Neural progenitor cell (in vitro differentiated cells): Measurements from ENCODE around the gene PEX11B. TPM values are rescaled to one million over a fixed set of nuclear protein-coding genes. Genes with fewer than 3 reads are reported as not detected.

ENCODE experiments used
- DNase-seq: peaks from one replicate; pipeline ENCODE4 v3.0.0-alpha.2; 2016; ENCODE audit warnings: low spot score
- H2AFZ ChIP-seq: fragments of 200-600 bp; sonication (generic); replicated peaks from 2 replicates; pipeline ENCODE4 v1.6.1; 2016; ENCODE audit warnings: antibody characterized with exemption
- H3F3A ChIP-seq: fragments of 200-600 bp; sonication (generic); 2 replicates; pipeline ENCODE4 v1.6.1; 2016; ENCODE audit warnings: antibody characterized with exemption, low read depth
- H3K27ac ChIP-seq: fragments of 200-600 bp; sonication (generic); 2 replicates; pipeline ENCODE4 v1.5.1; 2016; ENCODE audit warnings: mild to moderate bottlenecking
- H3K27me3 ChIP-seq: fragments of 200-600 bp; sonication (generic); 2 replicates; pipeline ENCODE4 v1.6.1; 2016; ENCODE audit warnings: mild to moderate bottlenecking, moderate library complexity
- H3K36me3 ChIP-seq: fragments of 200-600 bp; sonication (generic); 2 replicates; pipeline ENCODE4 v1.5.1; 2016
- H3K4me1 ChIP-seq: fragments of 200-600 bp; sonication (generic); 2 replicates; pipeline ENCODE4 v1.6.1; 2016; ENCODE audit warnings: mixed run types
- H3K4me2 ChIP-seq: fragments of 200-600 bp; sonication (generic); 2 replicates; pipeline ENCODE4 v1.6.1; 2016
- H3K4me3 ChIP-seq: fragments of 200-600 bp; sonication (generic); 2 replicates; pipeline ENCODE4 v1.5.1; 2016
- H3K79me2 ChIP-seq: fragments of 200-600 bp; sonication (generic); 2 replicates; pipeline ENCODE4 v1.6.1; 2016; ENCODE audit warnings: low read depth
- H3K9ac ChIP-seq: fragments of 200-600 bp; sonication (generic); 2 replicates; pipeline ENCODE4 v1.6.1; 2016
- H3K9me3 ChIP-seq: fragments of 200-600 bp; sonication (generic); 2 replicates; pipeline ENCODE4 v1.5.1; 2016; ENCODE audit warnings: low read depth
- H4K20me1 ChIP-seq: fragments of 200-600 bp; sonication (generic); 2 replicates; pipeline ENCODE4 v1.6.1; 2016; ENCODE audit warnings: low read depth
- H3K27ac Mint-ChIP-seq: 3 replicates; pipeline ENCODE4 v1.8.0; 2021; ENCODE audit warnings: mixed read lengths
- H3K27me3 Mint-ChIP-seq: 2 replicates; pipeline ENCODE4 v1.8.0; 2022; ENCODE audit warnings: low read depth, mild to moderate bottlenecking, inconsistent platforms, moderate library complexity, mixed read lengths; ENCODE audit not compliant: insufficient read depth
- H3K36me3 Mint-ChIP-seq: 3 replicates; pipeline ENCODE4 v1.8.0; 2021; ENCODE audit warnings: mixed read lengths
- H3K4me1 Mint-ChIP-seq: 3 replicates; pipeline ENCODE4 v1.8.0; 2021; ENCODE audit warnings: mixed read lengths
- H3K4me3 Mint-ChIP-seq: 3 replicates; pipeline ENCODE4 v1.8.0; 2021; ENCODE audit warnings: mild to moderate bottlenecking, moderate library complexity, mixed read lengths
- H3K9me3 Mint-ChIP-seq: 3 replicates; pipeline ENCODE4 v1.8.0; 2020; ENCODE audit warnings: mixed read lengths
- CTCF ChIP-seq: fragments of 200-600 bp; sonication (generic); IDR thresholded peaks from 2 replicates; pipeline ENCODE4 v1.5.1; 2017; ENCODE audit warnings: antibody characterized with exemption, mild to moderate bottlenecking
- EZH2 ChIP-seq: fragments of 200-600 bp; sonication (generic); IDR thresholded peaks from 2 replicates; pipeline ENCODE4 v1.6.1; 2017; ENCODE audit warnings: antibody characterized with exemption, mild to moderate bottlenecking, moderate library complexity
- EZH2phosphoT487 ChIP-seq: fragments of 200-600 bp; sonication (generic); IDR thresholded peaks from 2 replicates; pipeline ENCODE4 v1.6.1; 2017; ENCODE audit warnings: antibody characterized with exemption
- total RNA-seq: library from RNA; depleted of rRNA; stranded (reverse); fragments of >200 nt; gene quantifications from 2 replicates; pipeline ENCODE4 v1.2.3, GENCODE V29; 2015; ENCODE audit warnings: low replicate concordance

Gene PEX11B
- 15.0 and 16.6 TPM in 2 replicates for total RNA-seq

GRCh38 chr1:145918144-145918991 lies at the start of gene PEX11B:
Gene PEX11B (minus strand): TSS chr1:145918717. CDS start chr1:145918688, 29 bp downstream.
- Histone ChIP-seq H3K4me1 (peaks cover 6% of the 10 kb centered on the region), H3K9ac (peak within 1 kb of the TSS; percentile 30), H3K27ac (no peak within 1 kb of the TSS), H3K27me3 (peaks cover 13% of the 10 kb centered on the region), H4K20me1 (no peaks in the 10 kb centered on the region), H3K4me2 (peak within 1 kb of the TSS; percentile 87), H3K9me3 (no peaks in the 10 kb centered on the region), H3K4me3 (peak within 1 kb of the TSS; percentile 78), H2AFZ (peak within 1 kb of the TSS; percentile 92), H3F3A (peaks cover 39% of the 10 kb centered on the region), H3K36me3 (no peaks in the 10 kb centered on the region), H3K79me2 (no peaks in the 10 kb centered on the region)
- H3K4me1 Mint-ChIP-seq: peaks cover 27% of the 10 kb centered on the region
- peak within 1 kb of the TSS; percentile 96 for H3K4me3 Mint-ChIP-seq
- TF ChIP-seq EZH2phosphoT487 (no peak), EZH2 (peak; percentile 42)
- H3K27me3 Mint-ChIP-seq: no peaks in the 10 kb centered on the region
- peaks cover 19% of the 10 kb centered on the region for H3K36me3 Mint-ChIP-seq
- peak; percentile 89 for DNase-seq
- H3K9me3 Mint-ChIP-seq: no peaks in the 10 kb centered on the region
- peak within 1 kb of the TSS; percentile 94 for H3K27ac Mint-ChIP-seq

DNA sequence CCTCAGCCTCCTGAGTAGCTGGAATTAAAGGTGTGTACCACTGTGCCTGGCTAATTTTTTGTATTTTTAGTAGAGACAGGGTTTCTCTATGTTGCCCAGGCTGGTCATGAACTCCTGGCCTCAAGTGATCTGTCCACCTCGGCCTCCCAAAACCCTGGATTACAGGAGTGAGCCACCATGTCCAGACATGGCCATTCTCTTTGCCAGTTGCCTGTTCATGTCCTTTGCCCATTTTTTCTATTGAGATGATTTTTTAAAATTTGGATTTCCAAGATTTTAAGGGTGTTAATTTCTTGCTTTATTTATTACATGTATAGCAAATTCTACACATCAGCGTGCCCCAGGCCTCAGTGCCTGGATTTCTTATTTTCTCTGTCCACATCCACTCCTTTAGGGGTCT lies 48.8 kb upstream of the PEX11B start:
- H3K27ac Mint-ChIP-seq: no peak overlapping the region
- TF ChIP-seq CTCF: no peak
- peaks cover 10% of the 10 kb centered on the region for H3K9me3 Mint-ChIP-seq
- H4K20me1 ChIP-seq: no peaks in the 10 kb centered on the region
- H3K4me3 ChIP-seq: no peak overlapping the region
- peaks cover 2% of the 10 kb centered on the region for H3K36me3 Mint-ChIP-seq
- H3K36me3 ChIP-seq: no peaks in the 10 kb centered on the region
- peaks cover 6% of the 10 kb centered on the region for H3K9me3 ChIP-seq
- peaks cover 28% of the 10 kb centered on the region for H3K27me3 ChIP-seq
- H3K27ac ChIP-seq: no peak overlapping the region
- H3K27me3 Mint-ChIP-seq: peaks cover 4% of the 10 kb centered on the region
- DNase-seq: no peak
- no peak overlapping the region for H3K4me3 Mint-ChIP-seq
- no peaks in the 10 kb centered on the region for H3K79me2 ChIP-seq
- peaks cover 13% of the 10 kb centered on the region for H3K4me1 ChIP-seq
- peaks cover 28% of the 10 kb centered on the region for H3K4me1 Mint-ChIP-seq
- H3F3A ChIP-seq: peaks cover 12% of the 10 kb centered on the region
- no peak overlapping the region for H2AFZ ChIP-seq
- no peak overlapping the region for H3K4me2 ChIP-seq
- no peak overlapping the region for H3K9ac ChIP-seq

DNA sequence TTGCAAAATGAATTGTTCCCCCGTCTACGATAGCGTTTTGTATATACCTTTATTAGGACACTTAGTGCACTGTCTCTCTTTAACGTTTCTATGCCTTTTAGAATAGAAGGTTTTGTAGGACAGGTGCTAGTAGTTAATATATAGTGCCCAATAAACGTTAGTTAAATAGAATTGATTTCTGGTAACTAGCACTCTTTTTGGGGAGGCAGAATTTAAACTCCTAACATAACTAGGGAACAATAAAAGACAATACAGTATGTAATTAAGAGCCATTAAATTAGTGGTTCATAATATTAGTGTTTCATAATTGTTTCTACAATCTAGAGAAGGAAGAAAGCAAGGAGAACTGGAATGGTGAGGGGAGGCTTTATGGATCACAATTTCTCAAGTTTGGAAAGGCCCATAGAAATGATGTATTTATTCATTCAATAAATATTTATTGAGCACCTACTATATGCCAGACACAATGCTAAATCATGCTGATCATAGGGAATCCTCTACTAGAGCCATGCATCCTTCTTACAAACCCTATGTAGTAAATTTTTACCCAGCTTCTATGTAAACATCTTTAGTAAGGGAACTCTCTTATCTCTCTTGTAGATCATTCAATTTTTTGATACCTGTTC lies 46.7 kb upstream of the PEX11B start:
- peak overlapping the region; percentile 93 for H3K4me3 Mint-ChIP-seq
- H3K36me3 ChIP-seq: no peaks in the 10 kb centered on the region
- H3K4me1 Mint-ChIP-seq: peaks cover 40% of the 10 kb centered on the region
- H3F3A ChIP-seq: peaks cover 12% of the 10 kb centered on the region
- peaks cover 6% of the 10 kb centered on the region for H3K9me3 ChIP-seq
- TF ChIP-seq CTCF (no peak), EZH2phosphoT487 (no peak), EZH2 (no peak)
- H3K4me1 ChIP-seq: peaks cover 27% of the 10 kb centered on the region
- H3K36me3 Mint-ChIP-seq: peaks cover 2% of the 10 kb centered on the region
- DNase-seq: no peak
- peak overlapping the region; percentile 93 for H2AFZ ChIP-seq
- no peaks in the 10 kb centered on the region for H4K20me1 ChIP-seq
- no peak overlapping the region for H3K9ac ChIP-seq
- peaks cover 48% of the 10 kb centered on the region for H3K27me3 ChIP-seq
- H3K27me3 Mint-ChIP-seq: peaks cover 11% of the 10 kb centered on the region
- no peaks in the 10 kb centered on the region for H3K79me2 ChIP-seq
- H3K9me3 Mint-ChIP-seq: peaks cover 10% of the 10 kb centered on the region
- H3K27ac Mint-ChIP-seq: peak overlapping the region; percentile 36
- no peak overlapping the region for H3K27ac ChIP-seq
- peak overlapping the region; percentile 67 for H3K4me3 ChIP-seq
- peak overlapping the region; percentile 84 for H3K4me2 ChIP-seq
